Sigmoid colon (tissue), 4 donors: ENCODE measurements around the gene LONRF2.

ENCODE experiments used
- CTCF ChIP-seq, 4 experiments: fragments of 450-650 bp in 3 of 4; fragments of 200-600 bp in 1 of 4; IDR thresholded peaks; one replicate each; pipeline ENCODE4 v1.5.1; 2016 to 2019; ENCODE audit warnings: antibody characterized with exemption in 4 of 4, mild to moderate bottlenecking in 3 of 4, moderate library complexity in 2 of 4
- EP300 ChIP-seq, 4 donors: sonication (generic); formaldehyde crosslinking; IDR thresholded peaks; one replicate each; pipeline ENCODE4 v1.6.1; 2017; ENCODE audit warnings: antibody characterized with exemption in 4 of 4
- POLR2A ChIP-seq, 2 donors: fragments of 450-650 bp; IDR thresholded peaks; one replicate each; pipeline ENCODE4 v1.6.1; 2016; ENCODE audit warnings: antibody characterized with exemption in 2 of 2, mild to moderate bottlenecking in 2 of 2, moderate library complexity in 2 of 2
- POLR2AphosphoS5 ChIP-seq, 4 donors: sonication (generic); formaldehyde crosslinking; IDR thresholded peaks; one replicate each; pipeline ENCODE4 v1.6.1; 2017; ENCODE audit warnings: antibody characterized with exemption in 4 of 4

DNA sequence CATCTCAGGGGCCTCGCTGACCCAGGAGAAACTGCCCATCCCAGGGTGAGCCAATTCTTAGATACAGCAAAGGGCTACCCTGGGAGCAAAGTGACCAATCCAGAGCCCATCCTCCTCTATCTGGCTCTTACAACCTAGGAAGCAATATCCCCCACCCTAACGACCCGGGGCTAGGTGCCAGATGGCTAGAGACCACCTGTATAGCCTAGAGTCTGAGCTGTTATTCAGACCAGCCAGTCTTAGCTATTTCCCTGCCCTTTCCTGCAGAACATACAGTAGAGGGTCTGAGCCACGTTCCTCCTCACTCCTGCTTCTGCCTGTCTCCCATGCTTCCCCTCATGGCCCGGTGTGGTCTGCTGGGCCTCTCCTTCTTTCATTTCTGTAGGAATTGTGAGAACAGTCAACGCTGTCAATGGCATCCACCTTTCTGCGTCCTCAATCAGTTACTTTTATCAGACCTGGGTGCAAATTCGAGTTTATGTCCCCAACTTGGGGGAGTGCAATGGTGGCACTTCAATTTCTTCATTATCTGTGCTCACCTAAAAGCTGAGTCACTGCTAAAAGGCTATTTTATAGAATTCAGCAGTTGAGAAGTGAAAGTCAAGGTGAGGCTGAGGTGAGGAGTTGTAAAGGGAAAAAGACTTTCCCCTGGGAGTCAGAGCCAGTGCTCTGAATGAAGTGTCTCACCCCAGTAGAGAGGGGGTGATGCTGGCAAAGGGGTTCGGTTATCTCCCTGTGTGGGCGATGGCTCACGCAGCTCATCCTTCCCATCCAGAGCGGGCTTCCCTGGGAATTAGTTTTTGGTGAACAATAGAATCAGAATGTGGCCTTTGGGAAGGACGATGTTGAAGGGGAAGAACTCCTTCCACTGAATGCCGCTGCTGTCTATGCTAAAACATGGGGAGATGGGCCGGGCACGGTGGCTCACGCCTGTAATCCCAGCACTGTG is 42.4 kb downstream of the LONRF2 start:
- TF ChIP-seq POLR2A (IDR thresholded peaks at IDR 0.05): no peak
- no peak for TF ChIP-seq CTCF (IDR thresholded peaks at IDR 0.05)
- no peak for TF ChIP-seq EP300 (IDR thresholded peaks at IDR 0.05)
- no peak for TF ChIP-seq POLR2AphosphoS5 (IDR thresholded peaks at IDR 0.05)
